ENCODE results near the gene TRPC1. TPM values are rescaled to one million over a fixed set of nuclear protein-coding genes. Genes with fewer than 3 reads are reported as not detected.

Gene TRPC1
- total RNA-seq, 2 experiments from 2014 or later = 3.0 TPM

DNA sequence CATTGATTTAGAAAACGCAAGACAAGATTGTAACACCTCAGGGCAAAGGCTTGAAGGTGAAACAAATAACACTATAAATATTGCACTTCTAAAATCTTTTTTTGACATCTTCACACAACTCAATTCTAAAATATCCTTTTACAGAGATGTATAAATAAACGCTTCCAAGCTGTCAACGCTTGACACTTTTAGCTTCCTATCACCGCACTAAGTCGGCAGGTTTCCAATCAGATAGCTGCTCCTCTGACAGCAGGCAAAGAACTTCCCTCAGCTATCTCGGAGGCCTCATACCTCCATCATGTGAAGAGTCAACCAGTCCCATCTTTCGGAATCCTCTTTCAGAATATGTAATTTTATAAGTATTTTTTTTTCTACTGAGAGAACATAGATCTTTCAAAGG, 94.1 kb downstream of the TRPC1 start:
- no peaks in the 10 kb centered on the region for H3K36me3 Mint-ChIP-seq (ENCODE audit: low read depth)
- H3K27me3 Mint-ChIP-seq = peaks cover 24% of the 10 kb centered on the region
- no peak for DNase-seq
- no peaks in the 10 kb centered on the region for H3K9me3 Mint-ChIP-seq
- no peaks in the 10 kb centered on the region for H3K4me1 Mint-ChIP-seq
- no peak overlapping the region for H3K27ac Mint-ChIP-seq
- ChIA-PET CTCF (no interaction called here), POLR2A (no interaction called here)
- no peak overlapping the region for H3K4me3 Mint-ChIP-seq

DNA sequence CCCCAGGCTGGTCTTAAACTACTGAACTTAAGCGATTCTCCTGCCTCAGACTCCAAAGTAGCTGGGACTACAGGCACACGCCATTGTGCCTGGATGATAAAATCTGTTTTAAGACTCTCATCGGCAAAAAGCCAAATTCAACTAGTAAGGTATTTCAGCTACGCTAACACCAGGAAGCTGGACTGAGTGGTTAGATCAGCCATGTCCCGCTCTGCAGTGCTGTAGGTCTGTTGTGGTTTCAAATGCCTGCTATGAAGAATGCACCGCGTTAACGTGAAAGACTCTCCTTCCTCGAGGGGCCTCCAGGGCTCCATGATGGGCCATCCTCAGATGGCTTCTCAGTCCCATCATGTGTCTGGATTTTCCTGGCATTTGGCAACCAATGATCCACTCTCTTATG, 94.8 kb downstream of the TRPC1 start:
- Mint-ChIP-seq H3K36me3 (ENCODE audit: low read depth) (no peaks in the 10 kb centered on the region), H3K4me1 (no peaks in the 10 kb centered on the region), H3K4me3 (no peak overlapping the region), H3K27ac (no peak overlapping the region), H3K9me3 (no peaks in the 10 kb centered on the region), H3K27me3 (peaks cover 26% of the 10 kb centered on the region)
- ChIA-PET POLR2A (no interaction called here), CTCF (no interaction called here)
- DNase-seq = no peak

- H3K9me3 Mint-ChIP-seq = no peaks in the 10 kb centered on the region
Observed at GRCh38 chr3:142819179-142819578, 95.3 kb downstream of the TRPC1 start.

DNA sequence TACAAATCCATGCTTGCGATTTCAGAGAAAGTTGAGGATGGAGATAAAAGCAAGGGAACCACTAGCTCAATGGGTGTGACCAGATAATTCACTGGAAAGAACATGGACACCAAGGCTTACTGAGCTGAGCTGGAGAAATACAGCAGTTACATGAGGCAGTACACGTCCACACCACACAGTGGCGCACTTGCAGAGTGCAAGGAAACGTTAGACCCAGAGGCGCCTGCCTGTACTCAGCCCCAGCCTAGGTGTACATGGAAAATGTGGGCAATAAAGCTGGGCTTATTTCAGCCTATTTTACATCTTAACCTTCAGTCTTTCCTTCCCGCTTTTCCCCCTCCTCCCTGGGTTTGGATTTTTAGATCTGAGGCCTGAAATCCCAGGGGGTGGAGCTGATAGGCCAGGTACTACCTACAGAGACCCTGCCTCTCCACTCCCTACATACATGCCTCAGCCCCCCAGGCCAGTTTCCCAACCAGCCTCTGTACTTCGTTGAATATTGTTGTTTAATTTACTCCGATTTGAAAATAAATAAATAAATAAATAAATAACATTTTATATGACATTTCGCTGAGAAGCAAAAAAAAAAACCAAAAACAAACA, 105.0 kb downstream of the TRPC1 start:
- H3K4me1 Mint-ChIP-seq = no peaks in the 10 kb centered on the region
- peak; percentile 74 for DNase-seq
- H3K27me3 Mint-ChIP-seq = peaks cover 19% of the 10 kb centered on the region
- CTCF ChIA-PET = interaction anchor here (0.5 to 3.1 kb wide), 42 partner anchors 9 to 268 kb away, joined by 3 to 16 read pairs (median 4); partner anchors contain the start of gene U2SURP
- POLR2A ChIA-PET = interaction anchor here (1.0 kb wide), 1 partner anchor 250 kb away, joined by 3 read pairs; the partner anchor contains the start of gene ATR
- no peaks in the 10 kb centered on the region for H3K36me3 Mint-ChIP-seq (ENCODE audit: low read depth)
- no peak overlapping the region for H3K4me3 Mint-ChIP-seq
- no peak overlapping the region for H3K27ac Mint-ChIP-seq
- H3K9me3 Mint-ChIP-seq = no peaks in the 10 kb centered on the region

More at GRCh38 chr3:142819179-142819578, 95.3 kb downstream of the TRPC1 start:
- Mint-ChIP-seq H3K4me1 (no peaks in the 10 kb centered on the region), H3K4me3 (no peak overlapping the region), H3K27me3 (peaks cover 26% of the 10 kb centered on the region), H3K27ac (no peak overlapping the region), H3K36me3 (ENCODE audit: low read depth) (no peaks in the 10 kb centered on the region)
- CTCF ChIA-PET = interaction anchor here (0.8 kb wide), 1 partner anchor 9 kb away, joined by 3 read pairs; no protein-coding TSS in a partner anchor
- DNase-seq = no peak
- POLR2A ChIA-PET = no interaction called here

- CTCF ChIA-PET = interaction anchor here (1.0 kb wide), 1 partner anchor 9 kb away, joined by 3 read pairs; no protein-coding TSS in a partner anchor
- H3K36me3 Mint-ChIP-seq (ENCODE audit: low read depth) = no peaks in the 10 kb centered on the region
Observed at GRCh38 chr3:142837526-142837925, 113.7 kb downstream of the TRPC1 start.

DNA sequence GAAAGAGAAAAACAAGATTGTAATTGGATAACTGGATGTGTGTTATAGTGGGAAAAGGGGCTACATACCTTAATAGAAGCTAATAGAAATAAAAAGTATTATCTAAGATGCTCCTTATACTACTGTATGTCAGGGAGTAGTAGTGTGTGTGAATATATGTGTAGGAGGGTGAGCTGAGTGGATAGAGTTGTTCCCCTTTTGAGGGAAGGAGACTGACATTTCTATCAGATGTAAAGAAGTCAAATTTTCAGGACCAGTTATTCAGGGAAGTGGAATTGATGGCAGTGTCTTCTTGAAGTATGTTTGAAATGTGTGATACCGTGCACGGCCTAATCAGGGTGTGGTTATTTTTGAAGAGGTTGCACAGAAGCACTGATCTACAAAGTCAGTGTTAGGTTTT, 116.0 kb downstream of the TRPC1 start:
- Mint-ChIP-seq H3K9me3 (no peaks in the 10 kb centered on the region), H3K4me3 (no peak overlapping the region), H3K27me3 (peaks cover 31% of the 10 kb centered on the region), H3K36me3 (ENCODE audit: low read depth) (no peaks in the 10 kb centered on the region), H3K27ac (no peak overlapping the region), H3K4me1 (no peaks in the 10 kb centered on the region)
- ChIA-PET CTCF (interaction anchor here (1.5 kb wide), 1 partner anchor 11 kb away, joined by 9 read pairs; no protein-coding TSS in a partner anchor), POLR2A (no interaction called here)
- no peak for DNase-seq

More at GRCh38 chr3:142837526-142837925, 113.7 kb downstream of the TRPC1 start:
- peaks cover 26% of the 10 kb centered on the region for H3K27me3 Mint-ChIP-seq
- DNase-seq = no peak
- H3K9me3 Mint-ChIP-seq = no peaks in the 10 kb centered on the region
- H3K4me1 Mint-ChIP-seq = no peaks in the 10 kb centered on the region
- no peak overlapping the region for H3K27ac Mint-ChIP-seq
- POLR2A ChIA-PET = no interaction called here
- no peak overlapping the region for H3K4me3 Mint-ChIP-seq

GRCh38 chr3:142844339-142844977, 120.6 kb downstream of the TRPC1 start:
- no peak for DNase-seq
- no peaks in the 10 kb centered on the region for H3K9me3 Mint-ChIP-seq
- POLR2A ChIA-PET = no interaction called here
- H3K27me3 Mint-ChIP-seq = peaks cover 24% of the 10 kb centered on the region
- H3K4me3 Mint-ChIP-seq = no peak overlapping the region
- no peaks in the 10 kb centered on the region for H3K36me3 Mint-ChIP-seq (ENCODE audit: low read depth)
- H3K27ac Mint-ChIP-seq = no peak overlapping the region
- no peaks in the 10 kb centered on the region for H3K4me1 Mint-ChIP-seq
- CTCF ChIA-PET = interaction anchor here (0.8 to 1.6 kb wide), 3 partner anchors 10 to 186 kb away, joined by 3 to 6 read pairs (median 3); no protein-coding TSS in a partner anchor

DNA sequence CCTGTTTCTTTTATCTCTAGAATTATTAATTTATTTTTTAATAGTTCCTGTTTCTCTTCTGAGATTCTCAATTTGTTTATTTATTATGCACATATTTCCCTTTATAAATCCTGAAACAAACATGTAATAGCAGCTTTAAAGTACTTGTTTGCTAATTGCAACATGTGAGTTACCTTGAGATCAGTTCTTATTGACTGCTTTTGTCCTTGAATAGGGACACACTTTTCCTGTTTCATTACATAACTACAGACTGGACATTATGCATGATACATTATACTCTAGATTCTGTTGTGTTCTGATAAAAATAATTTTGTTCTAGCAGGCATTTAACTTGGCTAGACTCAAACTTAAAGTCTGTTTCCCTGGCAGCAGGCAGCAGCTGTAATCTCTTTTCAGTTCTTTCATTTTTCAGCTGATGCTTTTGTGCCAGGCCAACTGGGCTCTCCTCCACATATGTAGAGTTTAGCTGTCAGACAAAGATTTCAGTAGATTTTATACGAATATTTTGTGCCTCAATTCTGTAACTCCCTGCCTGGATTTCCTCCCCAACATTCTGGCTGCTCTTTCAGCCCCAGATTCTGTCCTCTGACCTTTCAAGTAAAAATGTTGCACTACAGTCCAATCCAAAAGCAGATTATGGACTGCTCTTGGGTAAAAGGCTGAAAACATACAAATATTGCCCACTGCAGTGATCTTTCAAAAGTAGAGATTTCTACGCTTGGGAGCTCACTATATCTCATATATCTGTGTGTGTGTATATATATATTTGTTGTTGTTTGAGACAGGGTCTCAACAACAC, 123.1 kb downstream of the TRPC1 start:
- Mint-ChIP-seq H3K4me3 (no peak overlapping the region), H3K4me1 (no peaks in the 10 kb centered on the region), H3K9me3 (no peaks in the 10 kb centered on the region), H3K27ac (no peak overlapping the region), H3K27me3 (peaks cover 19% of the 10 kb centered on the region), H3K36me3 (ENCODE audit: low read depth) (no peaks in the 10 kb centered on the region)
- POLR2A ChIA-PET = no interaction called here
- CTCF ChIA-PET = interaction anchor here (2.2 kb wide), 1 partner anchor 18 kb away, joined by 12 read pairs; no protein-coding TSS in a partner anchor
- DNase-seq = no peak

DNA sequence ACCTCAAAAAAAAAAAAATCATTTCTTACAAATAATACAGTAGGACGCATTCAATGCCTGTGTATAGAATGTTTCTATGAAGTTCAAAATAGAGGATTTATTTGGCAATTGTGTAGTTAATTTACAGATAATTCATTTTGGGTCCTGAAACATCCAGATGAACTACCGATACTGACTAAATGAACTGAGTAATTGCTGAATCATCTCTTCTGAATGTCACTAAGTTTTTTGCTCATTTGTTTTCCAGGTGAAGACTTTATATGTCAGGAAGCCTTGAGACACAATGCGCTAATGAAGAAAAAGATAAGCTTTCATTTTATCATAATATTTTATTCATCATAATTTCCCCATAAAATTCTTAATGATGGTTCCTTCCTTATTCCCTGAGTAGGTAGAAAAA, 125.3 kb downstream of the TRPC1 start:
- CTCF ChIA-PET = interaction anchor here (2.0 kb wide), 1 partner anchor 20 kb away, joined by 6 read pairs; no protein-coding TSS in a partner anchor

DNA sequence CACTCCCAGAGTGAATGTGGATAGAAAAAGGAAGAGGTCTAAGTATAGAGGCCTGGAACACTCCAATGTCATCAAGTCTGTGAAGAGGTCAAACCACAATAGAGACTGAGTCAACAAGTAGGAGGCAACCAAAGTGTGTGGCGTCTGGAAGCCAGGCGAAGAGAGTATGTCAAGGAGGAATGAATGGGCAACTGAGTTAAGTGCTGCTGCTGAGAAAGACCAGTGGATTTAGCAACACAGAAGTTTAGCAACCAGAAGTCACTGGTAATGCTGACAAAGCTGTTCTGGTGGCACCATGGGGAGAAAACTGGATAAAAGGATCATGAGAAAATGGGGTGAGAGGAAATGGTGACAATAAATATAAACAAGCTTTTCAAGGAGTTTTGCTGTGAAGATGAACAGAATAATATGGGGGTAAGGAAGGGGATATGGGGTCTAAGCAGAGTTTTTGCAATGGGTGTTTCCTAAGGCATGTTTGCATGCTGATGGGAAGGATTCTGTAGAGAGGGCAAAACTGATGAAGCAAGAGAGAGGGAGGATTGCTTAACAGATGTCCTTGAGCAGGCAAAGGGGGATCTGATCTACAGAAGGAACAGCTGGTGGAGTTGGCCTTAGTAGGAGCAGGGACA, 126.7 kb downstream of the TRPC1 start:
- POLR2A ChIA-PET = interaction anchor here (0.9 kb wide), 1 partner anchor 13 kb away, joined by 3 read pairs; no protein-coding TSS in a partner anchor
- H3K4me3 Mint-ChIP-seq = no peak overlapping the region
- H3K27me3 Mint-ChIP-seq = peaks cover 21% of the 10 kb centered on the region
- no peaks in the 10 kb centered on the region for H3K9me3 Mint-ChIP-seq
- H3K27ac Mint-ChIP-seq = no peak overlapping the region
- DNase-seq = no peak
- CTCF ChIA-PET = interaction anchor here (1.1 to 2.0 kb wide), 2 partner anchors 22 to 512 kb away, joined by 3 to 6 read pairs; no protein-coding TSS in a partner anchor
- H3K4me1 Mint-ChIP-seq = no peaks in the 10 kb centered on the region
- no peaks in the 10 kb centered on the region for H3K36me3 Mint-ChIP-seq (ENCODE audit: low read depth)

More for the DNA sequence above, 125.3 kb downstream of the TRPC1 start:
- Mint-ChIP-seq H3K27ac (no peak overlapping the region), H3K4me1 (no peaks in the 10 kb centered on the region), H3K9me3 (no peaks in the 10 kb centered on the region), H3K36me3 (ENCODE audit: low read depth) (no peaks in the 10 kb centered on the region), H3K4me3 (no peak overlapping the region), H3K27me3 (peaks cover 20% of the 10 kb centered on the region)
- POLR2A ChIA-PET = no interaction called here
- no peak for DNase-seq

- DNase-seq = no peak
- no peaks in the 10 kb centered on the region for H3K4me1 Mint-ChIP-seq
Observed at GRCh38 chr3:142852009-142852408, 128.2 kb downstream of the TRPC1 start.

GRCh38 chr3:142853270-142854168, 129.7 kb downstream of the TRPC1 start:
- ChIA-PET CTCF (interaction anchor here (1.3 to 2.0 kb wide), 2 partner anchors 23 to 25 kb away, joined by 3 to 5 read pairs; no protein-coding TSS in a partner anchor), POLR2A (no interaction called here)
- DNase-seq = no peak
- no peaks in the 10 kb centered on the region for H3K9me3 Mint-ChIP-seq
- H3K27ac Mint-ChIP-seq = no peak overlapping the region
- H3K4me1 Mint-ChIP-seq = no peaks in the 10 kb centered on the region
- no peak overlapping the region for H3K4me3 Mint-ChIP-seq
- no peaks in the 10 kb centered on the region for H3K36me3 Mint-ChIP-seq (ENCODE audit: low read depth)
- peaks cover 24% of the 10 kb centered on the region for H3K27me3 Mint-ChIP-seq

More at GRCh38 chr3:142852009-142852408, 128.2 kb downstream of the TRPC1 start:
- Mint-ChIP-seq H3K9me3 (no peaks in the 10 kb centered on the region), H3K36me3 (ENCODE audit: low read depth) (no peaks in the 10 kb centered on the region), H3K4me3 (no peak overlapping the region), H3K27me3 (peaks cover 22% of the 10 kb centered on the region), H3K27ac (no peak overlapping the region)
- CTCF ChIA-PET = no interaction called here
- POLR2A ChIA-PET = no interaction called here

Data from activated CD4-positive, alpha-beta memory T cell treated with anti-CD3 and anti-CD28 coated beads, Interleukin-2, amount 10 ng/mL, durations not matched to agents 7 days and 5 days (primary cell).